SHP77 (cell line): ENCODE results near the gene MFSD2B.

Experiments
- DNase-seq, 2 experiments: peaks; one replicate each; lab custom pipeline; 2025; lab: John Stamatoyannopoulos, UW

The MFSD2B gene

DNA sequence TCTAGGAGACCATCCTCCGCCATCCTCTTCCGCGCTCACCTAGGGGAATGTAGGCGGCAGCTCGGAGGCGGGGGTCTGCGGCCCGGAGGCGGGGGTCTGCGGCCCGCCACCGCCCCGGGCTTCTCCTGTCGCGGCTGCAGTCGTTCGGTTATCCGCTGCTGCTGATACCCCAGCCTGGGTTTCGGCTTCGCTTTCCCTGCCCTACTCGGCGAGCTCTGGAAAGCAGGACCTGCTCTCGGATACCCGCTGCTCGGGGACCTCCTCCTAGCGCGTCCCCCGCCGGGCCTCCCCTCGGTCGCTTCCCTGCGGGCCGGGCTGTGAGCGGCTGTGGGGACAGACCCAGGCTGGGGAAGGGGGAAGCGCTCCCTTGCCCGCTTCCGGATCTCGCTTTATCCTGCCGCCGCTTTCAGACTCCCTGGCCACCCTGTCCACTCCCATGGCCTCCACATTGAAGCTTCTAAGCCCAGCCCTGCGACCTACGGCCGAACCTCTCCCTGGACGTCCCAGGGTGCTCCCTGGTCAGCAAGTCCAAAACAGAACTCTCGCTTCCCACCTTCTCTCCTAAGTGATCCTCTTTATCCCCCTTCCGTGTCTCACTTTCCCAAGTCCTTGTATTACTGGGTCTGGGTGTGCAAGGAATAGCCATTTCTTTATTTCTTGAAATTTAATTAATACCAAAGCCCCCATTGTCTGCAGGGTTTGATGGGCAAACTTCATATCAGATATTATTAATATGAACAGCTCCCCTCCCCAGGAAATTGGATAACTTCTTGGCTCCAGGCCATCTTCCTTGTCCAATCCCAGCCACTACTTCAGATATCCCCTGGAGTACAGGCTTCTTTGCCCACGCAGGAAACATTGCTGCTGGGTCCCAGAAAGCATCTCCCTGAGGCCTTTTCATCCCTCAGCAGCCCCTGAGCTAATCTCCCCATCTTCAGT, 40.4 kb downstream of the MFSD2B start:
- no peak for DNase-seq

- no peak for DNase-seq
Observed at GRCh38 chr2:24051833-24052232, 41.9 kb downstream of the MFSD2B start.

GRCh38 chr2:24052951-24053350, 43.1 kb downstream of the MFSD2B start:
- no peak for DNase-seq

GRCh38 chr2:24054366-24055010, 44.6 kb downstream of the MFSD2B start:
- DNase-seq = no peak

DNA sequence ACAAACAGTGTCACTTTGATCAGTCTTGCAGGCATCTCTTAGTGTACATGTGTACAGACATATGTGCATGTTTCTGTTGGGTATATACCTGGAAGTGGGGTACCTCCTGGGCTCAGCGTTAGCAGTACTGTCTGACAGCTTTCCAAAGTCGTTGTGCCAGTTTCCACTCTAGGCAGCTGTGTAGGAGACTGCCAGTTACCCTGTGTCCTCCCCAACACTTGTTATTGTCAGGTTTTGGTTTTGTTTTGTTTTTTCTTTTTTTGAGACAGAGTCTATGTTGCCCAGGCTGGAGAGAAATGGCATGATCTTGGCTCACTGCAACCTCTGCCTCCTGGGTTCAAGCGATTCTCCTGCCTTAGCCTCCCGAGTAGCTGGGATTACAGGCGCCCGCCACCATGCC, 45.9 kb downstream of the MFSD2B start:
- DNase-seq = no peak

- DNase-seq = no peak
Observed at GRCh38 chr2:24058564-24059271, 48.8 kb downstream of the MFSD2B start.

- DNase-seq = no peak
Observed at GRCh38 chr2:24065341-24065740, 55.5 kb downstream of the MFSD2B start.

DNA sequence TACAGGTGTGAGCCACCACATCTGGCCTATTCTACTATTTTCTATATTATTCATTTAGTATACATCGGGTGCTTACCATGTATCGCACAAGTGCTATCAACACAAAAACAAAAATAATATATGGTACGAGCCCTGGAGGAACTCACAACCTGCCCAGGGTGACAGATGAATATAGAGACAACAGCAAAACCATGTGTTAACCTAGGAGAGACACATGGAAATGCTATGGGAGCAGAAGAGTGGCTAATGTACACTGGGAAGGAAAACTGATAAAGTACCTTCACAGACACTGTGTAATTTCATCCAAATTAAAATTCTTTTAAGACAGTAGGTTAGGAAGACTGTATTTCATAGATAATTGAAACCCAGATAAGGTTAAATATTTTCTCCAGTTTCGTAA, 62.4 kb downstream of the MFSD2B start:
- DNase-seq = no peak

- no peak for DNase-seq
Observed at GRCh38 chr2:24073816-24074215, 63.9 kb downstream of the MFSD2B start.

- no peak for DNase-seq
Observed at GRCh38 chr2:24075259-24075658, 65.4 kb downstream of the MFSD2B start.
